ENCODE data around the gene SNW1. TPM values are rescaled to one million over a fixed set of nuclear protein-coding genes. Genes with fewer than 3 reads are reported as not detected.

SNW1 gene
- total RNA-seq, 1 experiment from 2014 or later: 143 TPM

- intact Hi-C loops (cut with micrococcal nuclease; ENCODE audit: unreplicated experiment): no loop called here
- POLR2A ChIA-PET (ENCODE audit: low non-redundant PET): interaction anchor here (0.5 kb wide), 1 partner anchor 128 kb away, joined by 3 read pairs; no protein-coding TSS in a partner anchor
- BruUV-seq (replicated peaks): no TSS peak
- CTCF ChIA-PET: no interaction called here
- Histone ChIP-seq H3K27ac (ENCODE audit: low read depth, low read length, poor library complexity, severe bottlenecking) (no peak overlapping the region), H3K4me1 (ENCODE audit: insufficient read depth, low read length, poor library complexity, severe bottlenecking) (peaks cover 22% of the 10 kb centered on the region), H3K9me3 (ENCODE audit: low read depth, low read length, poor library complexity, severe bottlenecking) (no peaks in the 10 kb centered on the region), H3K27me3 (replicated peaks; ENCODE audit: insufficient read depth, low read depth, low read length, poor library complexity) (no peaks in the 10 kb centered on the region), H3K36me3 (ENCODE audit: insufficient read depth, low read length, poor library complexity, severe bottlenecking) (peaks cover 83% of the 10 kb centered on the region), H3K4me3 (ENCODE audit: low read depth, low read length, poor library complexity, severe bottlenecking) (no peak overlapping the region)
- DNase-seq (ENCODE audit: low spot score): no peak
- TF ChIP-seq CTCF (conservative IDR thresholded peaks at IDR 0.05; ENCODE audit: low read depth, low read length): no peak
- TF ChIP-seq EZH2 (IDR thresholded peaks at IDR 0.05; ENCODE audit: borderline replicate concordance, low read depth, low read length, poor library complexity, severe bottlenecking): no peak
These were observed 39.5 kb downstream of the SNW1 start for GRCh38 chr14:77721437-77721836.

DNA sequence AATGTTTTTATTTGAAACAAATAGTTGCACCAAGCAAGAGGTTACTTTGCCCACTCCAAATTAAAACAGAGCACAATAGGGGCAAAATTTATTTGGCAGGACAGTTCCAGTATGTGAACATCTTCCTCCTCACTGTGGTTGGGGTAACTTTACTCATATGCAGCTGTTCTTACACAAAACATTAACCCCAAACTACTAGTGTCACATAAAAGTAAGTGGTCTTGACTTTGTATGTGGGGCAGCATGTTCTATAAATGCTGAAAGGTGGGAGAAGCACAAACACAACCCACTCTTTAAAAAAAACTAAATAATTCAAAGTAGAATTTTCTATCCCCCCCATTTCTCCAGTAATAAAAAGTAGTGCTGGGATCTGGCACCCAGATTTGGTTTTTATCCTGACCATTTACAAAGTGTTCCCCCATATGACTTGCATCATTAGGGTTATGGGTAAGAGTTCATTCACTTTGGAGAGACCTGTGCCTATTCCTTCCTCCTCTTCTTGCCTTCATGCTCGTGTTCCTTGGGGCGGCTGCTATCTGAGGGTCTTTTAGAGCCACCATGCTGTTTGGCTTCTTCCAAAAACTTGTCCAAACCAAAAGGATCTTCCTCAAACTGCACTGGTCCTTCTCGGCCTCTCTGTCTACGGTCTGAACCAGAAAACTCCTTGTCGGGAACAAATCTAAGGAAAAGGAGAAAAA lies 43.2 kb downstream of the SNW1 start:
- no peaks in the 10 kb centered on the region for H3K27me3 ChIP-seq (replicated peaks; ENCODE audit: insufficient read depth, low read depth, low read length, poor library complexity)
- DNase-seq (ENCODE audit: low spot score): no peak
- intact Hi-C loops (cut with micrococcal nuclease; ENCODE audit: unreplicated experiment): no loop called here
- no peaks in the 10 kb centered on the region for H3K9me3 ChIP-seq (ENCODE audit: low read depth, low read length, poor library complexity, severe bottlenecking)
- ChIA-PET CTCF (interaction anchor here (0.7 kb wide), 1 partner anchor 492 kb away, joined by 5 read pairs; no protein-coding TSS in a partner anchor), POLR2A (ENCODE audit: low non-redundant PET) (interaction anchor here (0.6 kb wide), 2 partner anchors 63 to 169 kb away, joined by 5 to 7 read pairs; no protein-coding TSS in a partner anchor)
- TF ChIP-seq EZH2 (IDR thresholded peaks at IDR 0.05; ENCODE audit: borderline replicate concordance, low read depth, low read length, poor library complexity, severe bottlenecking): no peak
- no peak for TF ChIP-seq CTCF (conservative IDR thresholded peaks at IDR 0.05; ENCODE audit: low read depth, low read length)
- peaks cover 82% of the 10 kb centered on the region for H3K36me3 ChIP-seq (ENCODE audit: insufficient read depth, low read length, poor library complexity, severe bottlenecking)
- peaks cover 16% of the 10 kb centered on the region for H3K4me1 ChIP-seq (ENCODE audit: insufficient read depth, low read length, poor library complexity, severe bottlenecking)
- H3K4me3 ChIP-seq (ENCODE audit: low read depth, low read length, poor library complexity, severe bottlenecking): no peak overlapping the region
- BruUV-seq (replicated peaks): TSS peak; percentile 97
- no peak overlapping the region for H3K27ac ChIP-seq (ENCODE audit: low read depth, low read length, poor library complexity, severe bottlenecking)

- DNase-seq (ENCODE audit: low spot score): no peak
These were observed 46.0 kb downstream of the SNW1 start for GRCh38 chr14:77714926-77715325.

More at GRCh38 chr14:77714926-77715325, 46.0 kb downstream of the SNW1 start:
- Histone ChIP-seq H3K36me3 (ENCODE audit: insufficient read depth, low read length, poor library complexity, severe bottlenecking) (peaks cover 93% of the 10 kb centered on the region), H3K4me3 (ENCODE audit: low read depth, low read length, poor library complexity, severe bottlenecking) (no peak overlapping the region), H3K27me3 (replicated peaks; ENCODE audit: insufficient read depth, low read depth, low read length, poor library complexity) (no peaks in the 10 kb centered on the region), H3K9me3 (ENCODE audit: low read depth, low read length, poor library complexity, severe bottlenecking) (no peaks in the 10 kb centered on the region), H3K27ac (ENCODE audit: low read depth, low read length, poor library complexity, severe bottlenecking) (no peak overlapping the region), H3K4me1 (ENCODE audit: insufficient read depth, low read length, poor library complexity, severe bottlenecking) (peaks cover 1% of the 10 kb centered on the region)
- TF ChIP-seq CTCF (conservative IDR thresholded peaks at IDR 0.05; ENCODE audit: low read depth, low read length): no peak
- no peak for TF ChIP-seq EZH2 (IDR thresholded peaks at IDR 0.05; ENCODE audit: borderline replicate concordance, low read depth, low read length, poor library complexity, severe bottlenecking)
- CTCF ChIA-PET: no interaction called here
- no TSS peak for BruUV-seq (replicated peaks)
- intact Hi-C loops (cut with micrococcal nuclease; ENCODE audit: unreplicated experiment): no loop called here
- POLR2A ChIA-PET (ENCODE audit: low non-redundant PET): no interaction called here

Measured in A673 (cell line).